Activated T-cell treated with anti-CD3 and anti-CD28 coated beads for 48 hours (primary cell): ENCODE data around the gene RASGRF1.

Experiments
- DNase-seq: peaks from one replicate; pipeline ENCODE4 v3.0.0-alpha.2; 2020; ENCODE audit warnings: low read depth

RASGRF1 gene

GRCh38 chr15:78985859-78986475, 104.6 kb downstream of the RASGRF1 start:
- no peak for DNase-seq

DNA sequence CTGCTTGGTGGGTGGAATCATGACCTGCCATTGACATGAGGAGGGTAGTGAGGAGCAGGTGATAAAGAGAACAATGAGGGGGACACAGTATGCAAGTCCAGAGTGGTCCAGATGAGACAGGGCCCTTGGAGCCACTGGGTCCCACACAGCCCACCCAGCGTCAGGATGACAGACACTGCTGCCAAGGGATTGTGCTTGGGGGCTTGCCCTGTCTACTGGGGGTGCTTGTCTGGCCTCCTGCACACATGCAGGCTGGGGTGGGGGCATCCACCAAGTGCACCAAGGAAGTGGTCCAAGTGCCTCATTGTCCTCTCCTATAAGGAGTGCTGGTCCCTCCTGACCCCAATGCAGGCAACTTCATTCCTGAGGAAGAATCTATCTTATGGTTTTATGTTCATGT, 106.5 kb downstream of the RASGRF1 start:
- DNase-seq: no peak

- DNase-seq: no peak
These were observed 107.2 kb downstream of the RASGRF1 start for GRCh38 chr15:78983146-78983918.

- no peak for DNase-seq
These were observed 107.8 kb downstream of the RASGRF1 start for GRCh38 chr15:78982736-78983135.

GRCh38 chr15:78981532-78982313, 108.9 kb downstream of the RASGRF1 start:
- no peak for DNase-seq

GRCh38 chr15:78979456-78980320, 110.9 kb downstream of the RASGRF1 start:
- DNase-seq: no peak

GRCh38 chr15:78978601-78979179, 111.9 kb downstream of the RASGRF1 start:
- DNase-seq: no peak

GRCh38 chr15:78977591-78978347, 112.8 kb downstream of the RASGRF1 start:
- no peak for DNase-seq

- no peak for DNase-seq
These were observed 113.4 kb downstream of the RASGRF1 start for GRCh38 chr15:78977091-78977571.

GRCh38 chr15:78976691-78977090, 113.9 kb downstream of the RASGRF1 start:
- DNase-seq: no peak

DNA sequence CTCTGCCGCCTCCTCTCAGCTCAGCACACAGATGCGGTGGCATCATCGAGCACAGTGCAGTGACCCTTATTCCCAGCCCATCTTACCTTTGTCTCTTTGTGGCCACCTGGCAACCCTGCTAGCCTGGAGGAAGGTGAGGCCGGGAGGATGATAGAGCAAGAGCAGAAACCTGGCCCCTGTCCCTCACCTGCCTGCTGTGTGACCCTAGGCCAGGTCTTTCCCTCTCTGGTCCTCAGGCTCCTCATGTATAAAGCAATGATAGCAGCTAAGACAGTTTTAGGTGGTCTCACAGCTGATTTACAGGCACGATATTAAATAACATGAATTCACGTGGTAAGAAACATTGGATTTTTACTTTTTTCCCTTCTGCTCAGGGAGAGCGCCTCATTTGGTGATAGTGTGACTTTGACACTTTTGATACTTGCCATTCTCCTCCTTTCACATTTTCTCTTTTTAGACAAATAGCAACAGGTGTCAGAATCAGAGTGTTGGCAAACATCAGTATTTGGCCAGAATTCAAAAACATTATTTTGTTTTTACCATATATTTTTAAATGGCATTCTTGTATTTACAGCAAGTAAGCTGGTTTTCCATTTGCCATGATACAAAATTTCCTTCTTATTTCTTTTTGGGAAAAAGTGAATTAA, 116.2 kb downstream of the RASGRF1 start:
- no peak for DNase-seq

GRCh38 chr15:78969687-78970349, 120.8 kb downstream of the RASGRF1 start:
- no peak for DNase-seq

GRCh38 chr15:78968539-78969271, 121.9 kb downstream of the RASGRF1 start:
- DNase-seq: no peak

DNA sequence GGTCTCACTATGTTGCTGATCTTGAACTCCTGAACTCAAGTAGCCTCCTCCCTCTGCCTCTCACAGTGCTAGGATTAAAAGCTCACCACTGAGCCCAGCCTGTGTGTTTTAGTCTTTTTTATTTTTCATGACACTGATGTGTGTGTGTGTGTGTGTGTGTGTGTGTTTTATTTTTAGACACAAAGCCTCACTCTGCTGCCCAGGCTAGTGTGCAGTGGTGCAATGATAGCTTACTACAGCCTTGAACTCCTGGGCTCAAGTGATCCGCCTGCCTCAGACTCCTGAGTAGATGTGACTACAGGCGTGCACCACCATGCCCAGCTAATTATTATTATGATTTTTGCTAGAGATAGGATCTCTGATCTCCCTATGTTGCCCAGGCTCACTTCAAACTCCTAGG, 122.5 kb downstream of the RASGRF1 start:
- DNase-seq: no peak

DNA sequence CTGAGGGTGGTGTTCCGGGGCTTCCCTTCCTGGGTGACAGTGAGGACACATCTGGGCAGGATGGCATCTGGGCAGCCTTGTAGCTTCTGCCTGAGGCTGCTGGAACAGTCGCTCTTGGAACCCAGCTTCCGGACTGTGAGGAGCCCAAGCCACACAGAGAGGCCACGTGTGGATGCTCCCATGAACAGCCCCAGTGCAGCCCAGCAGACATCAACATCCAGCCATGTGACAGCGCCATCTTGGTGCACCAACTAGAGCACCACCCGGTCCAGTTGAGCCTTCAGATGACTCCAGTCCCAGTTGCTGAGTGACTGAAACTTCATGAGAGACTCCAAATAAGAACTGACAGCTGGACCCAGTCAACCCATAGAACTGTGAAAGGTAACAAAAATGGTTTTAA, 130.3 kb downstream of the RASGRF1 start:
- DNase-seq: no peak

- no peak for DNase-seq
These were observed 131.2 kb downstream of the RASGRF1 start for GRCh38 chr15:78959360-78959759.

- no peak for DNase-seq
These were observed 133.0 kb downstream of the RASGRF1 start for GRCh38 chr15:78957416-78958093.

- DNase-seq: no peak
These were observed 133.6 kb downstream of the RASGRF1 start for GRCh38 chr15:78956937-78957336.
